Astrocyte of the spinal cord (primary cell): Measurements from ENCODE around the gene WHRN.

Experiments
- DNase-seq: peaks from one replicate; pipeline ENCODE4 v3.0.0; 2011; ENCODE audit warnings: low read depth, low spot score
- H3K4me3 ChIP-seq: 2 replicates; pipeline ENCODE4 v1.5.1; 2011; ENCODE audit warnings: low read depth, mild to moderate bottlenecking, low read length, moderate library complexity
- in situ Hi-C: cut with HindIII; loops from 2 replicates; pipeline ENCODE4 v1.10.0; 2017; ENCODE audit warnings: low sequenced_read_pairs
- TF ChIP-seq, protein P1 (sequence below): IDR thresholded peaks from 2 replicates; pipeline ENCODE4 v1.5.1; 2012; ENCODE audit warnings: low read depth, mild to moderate bottlenecking, low read length, inconsistent platforms

Gene WHRN

DNA sequence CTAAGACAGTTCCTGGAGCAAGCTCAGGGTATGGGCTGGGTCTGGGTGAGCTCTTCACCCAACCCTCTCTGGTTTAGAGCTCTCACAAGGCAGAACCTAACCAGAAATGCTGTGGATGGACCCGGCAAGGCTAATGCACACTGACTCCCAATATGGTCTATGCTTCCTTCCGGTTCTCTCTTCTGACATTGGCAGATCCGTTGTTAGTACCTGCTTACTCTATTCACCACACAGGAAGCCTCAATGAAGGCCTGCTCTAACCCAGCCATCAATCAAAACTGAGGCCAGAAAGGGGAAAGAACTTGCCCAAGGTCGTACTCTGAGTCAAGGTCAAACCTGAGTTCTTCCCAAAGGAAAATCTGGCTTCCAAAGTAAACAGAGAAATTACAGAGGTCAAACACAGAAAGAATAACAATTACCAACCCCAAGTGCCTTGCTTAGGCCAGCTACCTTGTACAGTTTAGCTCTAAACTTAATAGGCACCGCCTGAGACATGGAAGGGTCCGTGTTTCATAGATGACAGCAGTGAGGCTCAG is 71.5 kb downstream of the WHRN start:
- in situ Hi-C loops, result no loop called here
- DNase-seq, result no peak
- TF ChIP-seq, protein P1, sequence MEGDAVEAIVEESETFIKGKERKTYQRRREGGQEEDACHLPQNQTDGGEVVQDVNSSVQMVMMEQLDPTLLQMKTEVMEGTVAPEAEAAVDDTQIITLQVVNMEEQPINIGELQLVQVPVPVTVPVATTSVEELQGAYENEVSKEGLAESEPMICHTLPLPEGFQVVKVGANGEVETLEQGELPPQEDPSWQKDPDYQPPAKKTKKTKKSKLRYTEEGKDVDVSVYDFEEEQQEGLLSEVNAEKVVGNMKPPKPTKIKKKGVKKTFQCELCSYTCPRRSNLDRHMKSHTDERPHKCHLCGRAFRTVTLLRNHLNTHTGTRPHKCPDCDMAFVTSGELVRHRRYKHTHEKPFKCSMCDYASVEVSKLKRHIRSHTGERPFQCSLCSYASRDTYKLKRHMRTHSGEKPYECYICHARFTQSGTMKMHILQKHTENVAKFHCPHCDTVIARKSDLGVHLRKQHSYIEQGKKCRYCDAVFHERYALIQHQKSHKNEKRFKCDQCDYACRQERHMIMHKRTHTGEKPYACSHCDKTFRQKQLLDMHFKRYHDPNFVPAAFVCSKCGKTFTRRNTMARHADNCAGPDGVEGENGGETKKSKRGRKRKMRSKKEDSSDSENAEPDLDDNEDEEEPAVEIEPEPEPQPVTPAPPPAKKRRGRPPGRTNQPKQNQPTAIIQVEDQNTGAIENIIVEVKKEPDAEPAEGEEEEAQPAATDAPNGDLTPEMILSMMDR, result no peak
- H3K4me3 ChIP-seq, result no peak overlapping the region

DNA sequence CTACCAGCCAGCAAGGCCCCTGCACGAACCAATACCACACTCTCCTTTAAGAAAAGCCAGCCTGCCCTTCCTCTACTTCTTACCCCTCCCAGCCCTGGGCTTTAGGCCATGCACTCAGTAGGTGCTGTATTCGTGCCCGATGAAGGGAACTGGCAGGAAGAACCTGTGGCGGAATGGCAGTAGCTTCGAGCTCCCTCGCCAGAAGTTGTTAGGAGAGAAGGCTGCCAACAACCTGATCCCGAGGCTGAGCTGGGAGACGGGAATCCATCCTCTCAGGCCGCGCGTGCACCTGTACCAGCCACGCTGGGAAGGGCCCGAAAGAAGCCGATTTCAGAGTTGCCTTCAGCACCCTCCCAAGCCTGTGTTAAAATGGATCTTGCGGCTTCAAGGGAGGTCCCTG is 72.2 kb downstream of the WHRN start:
- no peak overlapping the region for H3K4me3 ChIP-seq
- DNase-seq, result no peak
- in situ Hi-C loops, result no loop called here
- TF ChIP-seq, protein P1, result no peak

DNA sequence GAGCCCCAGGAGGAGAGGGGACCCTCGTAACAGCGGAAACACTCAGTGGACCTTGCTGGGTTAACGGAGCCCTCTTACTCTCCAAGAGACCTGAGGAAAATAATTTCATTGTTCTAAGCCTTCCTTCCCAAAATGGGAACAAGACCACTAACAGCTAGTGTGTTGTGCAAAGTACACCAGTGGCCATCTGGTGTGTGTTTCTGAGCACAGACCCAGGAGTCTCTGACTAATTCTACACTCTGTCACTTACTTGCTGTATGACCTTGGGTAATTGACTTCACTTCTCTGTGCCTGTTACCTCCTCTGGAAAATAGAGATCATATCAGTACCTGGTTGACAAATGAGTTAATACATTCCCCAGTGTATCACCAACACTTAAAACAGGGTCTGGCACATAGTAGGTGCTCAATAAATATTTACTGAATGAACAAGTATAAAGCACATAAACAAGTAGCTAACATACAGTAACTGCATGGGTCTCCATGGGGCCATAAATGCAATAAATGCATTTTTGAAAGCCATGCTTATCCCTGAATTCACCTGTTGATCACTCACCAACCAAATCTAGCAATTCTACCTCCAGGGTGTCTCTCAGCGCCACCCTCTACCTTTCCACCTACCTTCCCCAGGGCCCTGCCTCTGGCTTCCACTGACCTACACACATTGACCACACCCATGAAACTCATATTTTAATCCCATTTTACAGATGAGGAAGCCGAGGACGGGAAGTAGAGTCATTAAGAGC is 72.8 kb downstream of the WHRN start:
- in situ Hi-C loops, result no loop called here
- TF ChIP-seq, protein P1, result no peak
- no peak for DNase-seq

DNA sequence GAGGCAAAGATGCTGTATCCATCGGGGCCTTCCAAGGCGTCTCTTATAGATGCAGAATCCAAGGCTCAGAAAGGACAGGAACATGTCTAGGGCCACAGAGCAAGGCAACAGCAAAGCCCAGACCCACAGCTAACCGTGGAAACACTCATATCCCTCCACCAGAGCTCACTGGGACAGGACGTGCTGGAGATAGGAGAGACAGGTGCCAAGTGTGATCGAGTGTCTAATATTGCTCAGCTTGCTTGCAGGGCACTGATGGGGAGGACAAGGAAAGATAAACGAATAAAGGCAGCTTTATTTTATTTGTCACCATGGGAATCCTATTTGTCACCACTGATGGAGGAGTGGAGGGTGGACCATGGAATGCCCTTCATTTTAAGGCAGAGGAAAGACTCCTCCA is 73.5 kb downstream of the WHRN start:
- DNase-seq, result no peak
- H3K4me3 ChIP-seq, result no peak overlapping the region
- TF ChIP-seq, protein P1, result no peak
- in situ Hi-C loops, result no loop called here

More for the DNA sequence above, 72.8 kb downstream of the WHRN start:
- no peak overlapping the region for H3K4me3 ChIP-seq

DNA sequence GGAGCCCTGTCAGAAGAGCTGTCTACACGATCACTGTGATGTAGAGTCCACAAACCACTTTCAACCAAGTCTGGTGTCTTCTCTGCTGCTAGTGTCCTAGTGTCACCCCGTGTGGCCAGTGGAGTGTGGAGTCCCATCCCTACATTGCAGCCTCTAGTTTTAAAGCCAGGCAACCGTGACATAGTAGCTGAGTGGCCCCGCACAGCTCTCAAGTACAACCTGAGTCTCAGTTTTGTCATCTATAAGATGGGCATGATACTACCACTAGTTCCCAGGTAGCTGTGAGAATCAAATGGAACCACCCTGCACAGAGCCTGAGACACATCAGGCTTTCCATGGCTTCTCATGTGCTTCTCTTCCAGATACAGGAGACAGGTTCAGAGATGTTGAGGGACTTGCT is 74.3 kb downstream of the WHRN start:
- in situ Hi-C loops, result no loop called here
- TF ChIP-seq, protein P1, result no peak
- H3K4me3 ChIP-seq, result no peak overlapping the region
- no peak for DNase-seq

DNA sequence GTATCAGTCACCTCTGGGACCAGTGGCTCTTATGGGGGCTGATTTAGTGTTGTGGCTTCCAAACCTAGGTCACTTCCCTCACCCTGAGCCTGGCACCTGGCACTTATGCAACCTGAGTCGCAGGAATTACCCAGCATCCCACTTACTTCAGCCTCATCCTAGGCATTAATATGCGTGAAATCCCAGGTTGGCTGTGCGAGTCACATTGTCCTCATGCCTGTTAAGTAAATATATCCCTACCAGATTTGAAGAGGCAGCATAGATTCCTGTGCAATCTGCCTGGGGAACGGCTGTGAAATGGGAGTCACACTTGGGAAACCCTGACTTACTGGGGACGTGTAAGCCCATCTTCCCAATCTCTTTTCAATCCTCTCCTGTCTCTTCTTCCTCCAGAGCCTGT is 74.8 kb downstream of the WHRN start:
- H3K4me3 ChIP-seq, result no peak overlapping the region
- in situ Hi-C loops, result no loop called here
- TF ChIP-seq, protein P1, result no peak
- no peak for DNase-seq
